Liver (tissue), 3 donors: Measurements from ENCODE around the gene TMEM141.
"Not testable (repeated sequence)": the region's sequence is repeated elsewhere in the genome, so short reads cannot be mapped to it uniquely, and the experiment has no call there.

Source experiments
- EGR1 ChIP-seq, 2 donors: IDR thresholded peaks; 2 replicates each; pipeline ENCODE4 v1.6.1; 2016 to 2018; ENCODE audit warnings: antibody characterized with exemption in 2 of 2, low read depth in 2 of 2
- HNF4G ChIP-seq: IDR thresholded peaks from 2 replicates; pipeline ENCODE4 v1.6.1; 2016; ENCODE audit warnings: antibody characterized with exemption
- JUND ChIP-seq, 2 donors: IDR thresholded peaks; 2 replicates each; pipeline ENCODE4 v1.6.1; 2016; ENCODE audit warnings: antibody characterized with exemption in 2 of 2
- TF ChIP-seq, protein P1 (sequence below): IDR thresholded peaks from 2 replicates; pipeline ENCODE4 v1.6.1; 2016; ENCODE audit warnings: antibody characterized with exemption
- TF ChIP-seq, protein P2 (sequence below): IDR thresholded peaks from 2 replicates; pipeline ENCODE4 v1.6.1; 2016; ENCODE audit warnings: antibody characterized with exemption
- TF ChIP-seq, protein P3 (sequence below): fragments of 150-350 bp; IDR thresholded peaks from 2 replicates; pipeline ENCODE4 v1.5.1; 2017; ENCODE audit warnings: improper control_type of control experiment, low read depth, low read length; ENCODE audit not compliant: missing input control
- donor health status: healthy.
- donor health status: healthy.

- TF ChIP-seq JUND (IDR thresholded peaks at IDR 0.05); HNF4G; EGR1 (IDR thresholded peaks at IDR 0.05; ENCODE audit: low read depth in 2 of 2): not testable (repeated sequence)
- TF ChIP-seq, protein P1, sequence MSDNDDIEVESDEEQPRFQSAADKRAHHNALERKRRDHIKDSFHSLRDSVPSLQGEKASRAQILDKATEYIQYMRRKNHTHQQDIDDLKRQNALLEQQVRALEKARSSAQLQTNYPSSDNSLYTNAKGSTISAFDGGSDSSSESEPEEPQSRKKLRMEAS: not testable (repeated sequence)
- TF ChIP-seq, protein P2, sequence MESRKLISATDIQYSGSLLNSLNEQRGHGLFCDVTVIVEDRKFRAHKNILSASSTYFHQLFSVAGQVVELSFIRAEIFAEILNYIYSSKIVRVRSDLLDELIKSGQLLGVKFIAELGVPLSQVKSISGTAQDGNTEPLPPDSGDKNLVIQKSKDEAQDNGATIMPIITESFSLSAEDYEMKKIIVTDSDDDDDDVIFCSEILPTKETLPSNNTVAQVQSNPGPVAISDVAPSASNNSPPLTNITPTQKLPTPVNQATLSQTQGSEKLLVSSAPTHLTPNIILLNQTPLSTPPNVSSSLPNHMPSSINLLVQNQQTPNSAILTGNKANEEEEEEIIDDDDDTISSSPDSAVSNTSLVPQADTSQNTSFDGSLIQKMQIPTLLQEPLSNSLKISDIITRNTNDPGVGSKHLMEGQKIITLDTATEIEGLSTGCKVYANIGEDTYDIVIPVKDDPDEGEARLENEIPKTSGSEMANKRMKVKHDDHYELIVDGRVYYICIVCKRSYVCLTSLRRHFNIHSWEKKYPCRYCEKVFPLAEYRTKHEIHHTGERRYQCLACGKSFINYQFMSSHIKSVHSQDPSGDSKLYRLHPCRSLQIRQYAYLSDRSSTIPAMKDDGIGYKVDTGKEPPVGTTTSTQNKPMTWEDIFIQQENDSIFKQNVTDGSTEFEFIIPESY: not testable (repeated sequence)
- TF ChIP-seq, protein P3, sequence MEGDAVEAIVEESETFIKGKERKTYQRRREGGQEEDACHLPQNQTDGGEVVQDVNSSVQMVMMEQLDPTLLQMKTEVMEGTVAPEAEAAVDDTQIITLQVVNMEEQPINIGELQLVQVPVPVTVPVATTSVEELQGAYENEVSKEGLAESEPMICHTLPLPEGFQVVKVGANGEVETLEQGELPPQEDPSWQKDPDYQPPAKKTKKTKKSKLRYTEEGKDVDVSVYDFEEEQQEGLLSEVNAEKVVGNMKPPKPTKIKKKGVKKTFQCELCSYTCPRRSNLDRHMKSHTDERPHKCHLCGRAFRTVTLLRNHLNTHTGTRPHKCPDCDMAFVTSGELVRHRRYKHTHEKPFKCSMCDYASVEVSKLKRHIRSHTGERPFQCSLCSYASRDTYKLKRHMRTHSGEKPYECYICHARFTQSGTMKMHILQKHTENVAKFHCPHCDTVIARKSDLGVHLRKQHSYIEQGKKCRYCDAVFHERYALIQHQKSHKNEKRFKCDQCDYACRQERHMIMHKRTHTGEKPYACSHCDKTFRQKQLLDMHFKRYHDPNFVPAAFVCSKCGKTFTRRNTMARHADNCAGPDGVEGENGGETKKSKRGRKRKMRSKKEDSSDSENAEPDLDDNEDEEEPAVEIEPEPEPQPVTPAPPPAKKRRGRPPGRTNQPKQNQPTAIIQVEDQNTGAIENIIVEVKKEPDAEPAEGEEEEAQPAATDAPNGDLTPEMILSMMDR: not testable (repeated sequence)
Observed at GRCh38 chr9:136765745-136766409, 25.3 kb upstream of the TMEM141 start.
